ENCODE results near the gene CYTH3.

CYTH3 gene

DNA sequence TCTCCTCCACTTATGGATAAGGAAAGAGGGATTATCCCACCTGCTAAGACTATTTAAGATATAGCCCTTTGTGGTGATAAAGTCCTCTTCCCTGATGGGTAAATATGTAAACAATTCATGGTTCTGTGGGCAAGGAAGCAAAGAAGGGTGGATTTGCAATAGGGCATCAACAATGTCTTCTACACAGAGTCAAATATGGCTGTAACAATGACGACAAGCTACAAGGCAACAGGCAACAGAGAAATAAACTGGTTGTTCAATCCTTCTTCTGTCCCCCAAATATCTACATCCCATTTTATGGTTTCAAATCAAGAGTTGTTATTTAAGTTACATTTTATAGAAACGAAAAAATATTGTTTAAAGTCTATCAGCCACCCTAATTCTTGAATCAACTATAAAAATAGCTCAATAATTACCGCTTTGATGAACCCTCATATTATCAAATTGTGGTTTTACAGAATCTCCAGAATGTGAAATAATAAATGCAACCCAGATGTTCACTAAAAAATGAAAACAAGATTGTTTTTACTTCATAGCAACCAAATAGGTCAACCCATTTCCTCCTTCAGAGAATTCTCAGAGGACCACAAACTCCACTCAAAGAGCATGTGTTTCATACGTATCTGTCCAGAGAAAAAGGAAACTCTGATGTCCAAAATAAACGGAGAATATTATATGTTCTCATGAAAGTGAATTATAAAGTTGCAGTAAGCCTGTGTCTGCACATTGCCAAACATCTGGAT lies 13.8 kb downstream of the CYTH3 start:
- TF ChIP-seq, protein P1, sequence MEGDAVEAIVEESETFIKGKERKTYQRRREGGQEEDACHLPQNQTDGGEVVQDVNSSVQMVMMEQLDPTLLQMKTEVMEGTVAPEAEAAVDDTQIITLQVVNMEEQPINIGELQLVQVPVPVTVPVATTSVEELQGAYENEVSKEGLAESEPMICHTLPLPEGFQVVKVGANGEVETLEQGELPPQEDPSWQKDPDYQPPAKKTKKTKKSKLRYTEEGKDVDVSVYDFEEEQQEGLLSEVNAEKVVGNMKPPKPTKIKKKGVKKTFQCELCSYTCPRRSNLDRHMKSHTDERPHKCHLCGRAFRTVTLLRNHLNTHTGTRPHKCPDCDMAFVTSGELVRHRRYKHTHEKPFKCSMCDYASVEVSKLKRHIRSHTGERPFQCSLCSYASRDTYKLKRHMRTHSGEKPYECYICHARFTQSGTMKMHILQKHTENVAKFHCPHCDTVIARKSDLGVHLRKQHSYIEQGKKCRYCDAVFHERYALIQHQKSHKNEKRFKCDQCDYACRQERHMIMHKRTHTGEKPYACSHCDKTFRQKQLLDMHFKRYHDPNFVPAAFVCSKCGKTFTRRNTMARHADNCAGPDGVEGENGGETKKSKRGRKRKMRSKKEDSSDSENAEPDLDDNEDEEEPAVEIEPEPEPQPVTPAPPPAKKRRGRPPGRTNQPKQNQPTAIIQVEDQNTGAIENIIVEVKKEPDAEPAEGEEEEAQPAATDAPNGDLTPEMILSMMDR (IDR thresholded peaks at IDR 0.05): no peak

GRCh38 chr7:6257675-6258074 lies 14.7 kb downstream of the CYTH3 start:
- TF ChIP-seq, protein P1 (IDR thresholded peaks at IDR 0.05): no peak

DNA sequence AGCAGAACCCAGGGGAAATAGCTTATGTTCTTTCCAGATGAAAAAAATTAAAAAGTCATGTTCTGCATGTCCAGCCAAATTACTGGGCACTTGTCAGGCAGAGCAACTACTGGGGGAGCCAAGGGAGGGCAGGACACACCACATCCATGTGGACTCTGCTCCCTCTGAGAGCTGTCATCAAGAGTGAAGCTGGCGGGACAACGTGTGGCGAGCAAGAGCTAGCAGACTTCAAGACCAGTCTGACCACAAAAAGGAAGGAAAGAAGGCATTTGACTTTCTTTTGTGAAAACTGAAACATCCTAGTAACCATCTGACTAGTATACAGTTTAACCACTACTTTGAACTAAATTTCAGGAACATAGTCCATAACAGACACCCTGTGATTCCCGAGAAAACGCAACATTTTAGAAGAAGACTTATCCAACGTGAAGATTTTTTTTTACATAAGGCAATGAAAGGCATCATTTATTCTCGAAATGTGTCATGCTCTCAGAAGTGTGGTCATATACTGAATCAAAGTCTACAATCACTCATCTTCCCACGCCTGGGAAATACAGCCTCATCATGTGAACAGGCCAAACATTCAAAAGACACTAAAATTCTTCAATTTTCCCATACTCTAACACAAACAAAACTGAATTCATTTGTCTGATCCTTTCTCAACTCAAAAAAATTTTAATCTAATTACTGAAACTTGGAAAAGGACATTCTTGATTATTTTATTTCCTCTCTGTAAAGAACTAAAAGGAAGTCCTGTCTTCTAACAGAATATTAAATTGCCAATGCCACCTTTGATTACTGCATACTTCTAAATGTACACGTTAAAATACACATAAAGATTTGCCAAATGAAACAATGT lies 15.5 kb downstream of the CYTH3 start:
- TF ChIP-seq, protein P1 (IDR thresholded peaks at IDR 0.05): no peak

DNA sequence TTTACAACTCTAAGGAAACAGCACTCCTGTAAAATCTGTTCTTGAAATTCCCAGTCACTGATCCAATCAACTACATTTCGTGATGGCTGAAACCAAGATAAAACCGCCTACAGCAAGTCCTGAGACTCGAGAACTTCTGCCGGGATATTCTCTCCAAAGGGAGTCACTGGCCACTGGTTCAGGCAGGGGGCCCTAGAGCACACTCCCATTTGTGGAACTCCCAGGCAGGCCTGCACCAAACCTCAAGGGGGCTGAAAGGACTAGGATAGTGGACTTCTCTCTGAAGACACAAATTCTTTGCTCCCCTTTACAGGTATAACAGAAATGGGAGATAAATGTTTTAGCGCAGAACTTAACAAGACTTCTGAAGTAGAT lies 16.3 kb downstream of the CYTH3 start:
- TF ChIP-seq, protein P1 (IDR thresholded peaks at IDR 0.05): no peak

GRCh38 chr7:6254866-6255265 lies 17.6 kb downstream of the CYTH3 start:
- TF ChIP-seq, protein P1 (IDR thresholded peaks at IDR 0.05): no peak

- TF ChIP-seq, protein P1 (IDR thresholded peaks at IDR 0.05): no peak
These were observed 19.7 kb downstream of the CYTH3 start for GRCh38 chr7:6252748-6253147.

DNA sequence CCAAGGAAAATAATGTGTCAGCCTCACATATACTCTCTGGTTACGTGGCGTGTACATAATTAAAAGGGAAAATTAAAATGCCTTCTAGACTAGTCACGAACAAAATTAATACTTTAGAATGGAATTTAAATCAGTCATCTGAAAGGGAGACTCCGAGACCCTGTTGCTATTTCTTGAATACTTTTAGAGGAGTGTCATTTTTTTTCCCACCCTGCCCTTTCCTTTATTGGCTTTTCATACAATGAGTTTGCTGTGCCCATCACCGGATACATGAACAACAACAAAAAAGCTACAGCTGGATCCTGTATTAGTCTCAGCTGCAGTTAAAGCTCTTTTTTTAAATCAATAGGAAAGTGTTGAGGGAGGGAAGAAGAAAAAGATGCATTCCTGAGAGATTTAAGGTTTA lies 20.1 kb downstream of the CYTH3 start:
- TF ChIP-seq, protein P1 (IDR thresholded peaks at IDR 0.05): no peak

All from LNCAP (cell line).